ENCODE data around the gene MTFP1. TPM values are rescaled to one million over a fixed set of nuclear protein-coding genes. Genes with fewer than 3 reads are reported as not detected.
"Not testable (repeated sequence)": the region's sequence is repeated elsewhere in the genome, so short reads cannot be mapped to it uniquely, and the experiment has no call there.

The MTFP1 gene
- total RNA-seq, 3 donors from 2014 or later, result 2.9 to 16.7 (median 14.4) TPM

DNA sequence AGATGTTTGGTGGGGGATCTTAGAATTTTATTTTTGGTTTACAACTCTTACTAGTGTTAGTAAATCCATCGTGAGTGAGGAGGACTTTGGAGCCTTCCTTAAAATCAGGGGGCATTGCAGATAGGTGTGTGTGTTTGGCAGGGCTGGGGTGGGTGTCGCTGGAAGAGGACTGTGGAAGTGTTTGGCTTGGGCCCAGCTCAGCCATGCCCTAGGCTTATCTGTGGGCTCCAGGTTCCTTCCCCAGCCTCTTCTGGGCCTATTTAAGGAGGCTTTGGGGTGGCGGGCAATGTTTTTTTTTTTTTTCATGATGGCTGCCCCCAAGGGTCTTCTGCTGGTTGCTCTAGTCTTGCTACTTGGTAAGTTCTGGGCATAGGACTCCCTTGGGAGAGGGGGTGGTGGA, 22.1 kb downstream of the MTFP1 start:
- no peaks in the 10 kb centered on the region for H3K4me1 ChIP-seq
- intact Hi-C loops (cut with DNase I; ENCODE audit: low total_unique reads), result no loop called here
- H3K27ac ChIP-seq, result no peak overlapping the region
- H3K27me3 ChIP-seq, result no peaks in the 10 kb centered on the region
- H3K36me3 ChIP-seq, result no peaks in the 10 kb centered on the region
- no peak overlapping the region for H3K4me3 ChIP-seq
- no peak for TF ChIP-seq POLR2AphosphoS5 (IDR thresholded peaks at IDR 0.05)
- TF ChIP-seq, protein P1, sequence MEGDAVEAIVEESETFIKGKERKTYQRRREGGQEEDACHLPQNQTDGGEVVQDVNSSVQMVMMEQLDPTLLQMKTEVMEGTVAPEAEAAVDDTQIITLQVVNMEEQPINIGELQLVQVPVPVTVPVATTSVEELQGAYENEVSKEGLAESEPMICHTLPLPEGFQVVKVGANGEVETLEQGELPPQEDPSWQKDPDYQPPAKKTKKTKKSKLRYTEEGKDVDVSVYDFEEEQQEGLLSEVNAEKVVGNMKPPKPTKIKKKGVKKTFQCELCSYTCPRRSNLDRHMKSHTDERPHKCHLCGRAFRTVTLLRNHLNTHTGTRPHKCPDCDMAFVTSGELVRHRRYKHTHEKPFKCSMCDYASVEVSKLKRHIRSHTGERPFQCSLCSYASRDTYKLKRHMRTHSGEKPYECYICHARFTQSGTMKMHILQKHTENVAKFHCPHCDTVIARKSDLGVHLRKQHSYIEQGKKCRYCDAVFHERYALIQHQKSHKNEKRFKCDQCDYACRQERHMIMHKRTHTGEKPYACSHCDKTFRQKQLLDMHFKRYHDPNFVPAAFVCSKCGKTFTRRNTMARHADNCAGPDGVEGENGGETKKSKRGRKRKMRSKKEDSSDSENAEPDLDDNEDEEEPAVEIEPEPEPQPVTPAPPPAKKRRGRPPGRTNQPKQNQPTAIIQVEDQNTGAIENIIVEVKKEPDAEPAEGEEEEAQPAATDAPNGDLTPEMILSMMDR (IDR thresholded peaks at IDR 0.05), result no peak
- no peak for TF ChIP-seq POLR2A (IDR thresholded peaks at IDR 0.05)
- no peaks in the 10 kb centered on the region for H3K9me3 ChIP-seq
- DNase-seq (ENCODE audit: low spot score in 2 of 2), result no peak

DNA sequence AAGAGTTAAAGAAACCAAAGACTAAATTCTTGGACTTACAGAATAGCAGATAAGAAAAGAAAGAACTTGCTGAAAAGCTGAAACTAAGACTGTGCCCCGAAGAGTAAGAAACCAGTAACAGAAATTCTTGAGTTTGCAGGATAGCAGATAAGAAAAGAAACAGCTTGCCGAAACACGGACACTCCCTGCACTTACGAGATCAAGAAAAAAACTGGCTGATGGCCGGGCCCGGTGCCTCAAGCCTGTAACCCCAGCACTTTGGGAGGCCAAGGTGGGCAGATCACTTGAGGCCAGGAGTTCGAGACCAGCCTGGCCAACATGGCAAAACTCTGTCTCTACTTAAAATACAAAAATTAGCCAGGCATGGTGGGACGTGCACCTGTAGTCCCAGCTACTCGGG, 25.9 kb downstream of the MTFP1 start:
- intact Hi-C loops (cut with DNase I; ENCODE audit: low total_unique reads); H3K27ac ChIP-seq; H3K4me3 ChIP-seq; H3K9me3 ChIP-seq; DNase-seq (ENCODE audit: low spot score in 2 of 2); H3K27me3 ChIP-seq; H3K36me3 ChIP-seq; H3K4me1 ChIP-seq: not testable (repeated sequence)

GRCh38 chr22:30452861-30453260, 27.3 kb downstream of the MTFP1 start:
- intact Hi-C loops (cut with DNase I; ENCODE audit: low total_unique reads), result no loop called here
- Histone ChIP-seq H3K4me3 (no peak overlapping the region), H3K27me3 (no peaks in the 10 kb centered on the region), H3K36me3 (no peaks in the 10 kb centered on the region), H3K9me3 (no peaks in the 10 kb centered on the region), H3K4me1 (no peaks in the 10 kb centered on the region), H3K27ac (no peak overlapping the region)
- no peak for DNase-seq (ENCODE audit: low spot score in 2 of 2)
- TF ChIP-seq, protein P1 (IDR thresholded peaks at IDR 0.05), result no peak
- no peak for TF ChIP-seq POLR2AphosphoS5 (IDR thresholded peaks at IDR 0.05)
- no peak for TF ChIP-seq POLR2A (IDR thresholded peaks at IDR 0.05)

DNA sequence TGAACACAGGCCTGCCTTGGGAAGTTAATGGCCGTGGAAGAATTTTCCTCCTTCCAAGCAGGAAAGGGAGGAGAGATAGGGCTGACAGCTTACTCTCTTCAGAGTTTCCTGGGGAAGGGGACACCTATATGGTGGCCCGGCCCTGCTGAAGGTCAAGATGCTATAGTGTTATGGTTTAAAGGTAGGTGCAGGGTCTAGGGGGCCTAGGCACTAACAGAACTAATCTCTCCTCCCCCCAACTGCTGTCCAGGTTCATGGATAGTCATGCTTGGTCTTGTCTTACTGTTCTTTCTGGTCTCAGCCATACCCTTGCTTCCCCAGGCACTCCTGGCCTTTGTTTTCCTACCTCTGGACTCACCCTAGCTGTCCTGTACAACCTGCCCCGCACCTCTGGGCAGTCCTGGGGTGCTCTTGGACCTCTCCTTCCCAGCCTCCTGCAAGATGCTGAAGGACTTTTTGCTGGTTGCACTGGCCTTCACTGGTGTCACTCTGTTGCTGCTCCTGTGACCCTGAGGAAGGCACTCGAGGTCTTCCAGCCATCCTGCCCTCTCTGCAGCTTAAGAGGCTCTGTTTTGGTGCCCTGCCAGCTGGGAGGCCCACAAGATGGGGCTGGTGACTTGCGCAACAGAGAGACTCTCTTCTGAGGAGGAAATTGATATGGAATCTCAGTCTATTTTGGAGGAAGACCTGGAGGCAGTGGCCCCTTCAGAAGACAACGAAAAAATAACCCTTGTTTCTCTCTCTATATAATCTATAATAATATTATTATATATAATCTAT, 28.4 kb downstream of the MTFP1 start:
- Histone ChIP-seq H3K36me3 (no peaks in the 10 kb centered on the region), H3K4me3 (no peak overlapping the region), H3K9me3 (no peaks in the 10 kb centered on the region), H3K27ac (no peak overlapping the region), H3K27me3 (no peaks in the 10 kb centered on the region), H3K4me1 (no peaks in the 10 kb centered on the region)
- TF ChIP-seq POLR2AphosphoS5 (IDR thresholded peaks at IDR 0.05), result no peak
- intact Hi-C loops (cut with DNase I; ENCODE audit: low total_unique reads), result no loop called here
- DNase-seq (ENCODE audit: low spot score in 2 of 2), result no peak

- no peaks in the 10 kb centered on the region for H3K9me3 ChIP-seq
- no peak for DNase-seq (ENCODE audit: low spot score in 2 of 2)
- no peak overlapping the region for H3K27ac ChIP-seq
- H3K4me1 ChIP-seq, result no peaks in the 10 kb centered on the region
- no peaks in the 10 kb centered on the region for H3K36me3 ChIP-seq
- no peaks in the 10 kb centered on the region for H3K27me3 ChIP-seq
- intact Hi-C loops (cut with DNase I; ENCODE audit: low total_unique reads), result no loop called here
- TF ChIP-seq POLR2A (IDR thresholded peaks at IDR 0.05) (no peak), POLR2AphosphoS5 (IDR thresholded peaks at IDR 0.05) (no peak)
- TF ChIP-seq, protein P1 (IDR thresholded peaks at IDR 0.05), result no peak
- no peak overlapping the region for H3K4me3 ChIP-seq
Observed at GRCh38 chr22:30455075-30455840, 29.7 kb downstream of the MTFP1 start.

DNA sequence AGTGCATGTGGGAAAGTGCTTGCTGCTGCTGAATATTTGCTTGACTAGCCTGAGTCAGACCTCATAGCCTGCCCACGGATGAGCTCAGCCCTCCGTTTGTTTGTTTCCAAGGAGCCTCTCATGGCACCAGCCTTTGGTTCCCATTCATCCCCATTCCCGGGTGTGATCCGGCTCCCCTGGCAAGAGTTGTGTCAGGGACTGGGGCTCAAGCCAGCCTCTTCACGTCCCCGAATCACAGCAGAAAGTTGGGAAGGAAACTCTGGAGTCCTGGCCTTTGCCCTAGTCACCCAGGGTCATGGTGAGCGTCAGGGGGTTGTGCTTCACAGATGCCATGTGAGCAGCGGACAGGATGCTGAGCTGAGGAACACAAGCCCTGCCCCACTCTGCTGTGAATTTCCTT, 32.4 kb downstream of the MTFP1 start:
- H3K27ac ChIP-seq, result no peak overlapping the region
- no peaks in the 10 kb centered on the region for H3K36me3 ChIP-seq
- TF ChIP-seq POLR2AphosphoS5 (IDR thresholded peaks at IDR 0.05), result no peak
- TF ChIP-seq POLR2A (IDR thresholded peaks at IDR 0.05), result no peak
- TF ChIP-seq, protein P1 (IDR thresholded peaks at IDR 0.05), result no peak
- H3K9me3 ChIP-seq, result no peaks in the 10 kb centered on the region
- H3K27me3 ChIP-seq, result no peaks in the 10 kb centered on the region
- no peak overlapping the region for H3K4me3 ChIP-seq
- no peak for DNase-seq (ENCODE audit: low spot score in 2 of 2)
- intact Hi-C loops (cut with DNase I; ENCODE audit: low total_unique reads), result no loop called here
- H3K4me1 ChIP-seq, result no peaks in the 10 kb centered on the region
